HG02885 (cell line): ENCODE data around the gene TRIO.

Experiments
- ATAC-seq: cut with Tn5 transposase; IDR thresholded peaks from one replicate; pipeline ENCODE4 v1.9.1; 2021; ENCODE audit warnings: mild to moderate bottlenecking; ENCODE audit not compliant: unreplicated experiment, poor library complexity

The TRIO gene

DNA sequence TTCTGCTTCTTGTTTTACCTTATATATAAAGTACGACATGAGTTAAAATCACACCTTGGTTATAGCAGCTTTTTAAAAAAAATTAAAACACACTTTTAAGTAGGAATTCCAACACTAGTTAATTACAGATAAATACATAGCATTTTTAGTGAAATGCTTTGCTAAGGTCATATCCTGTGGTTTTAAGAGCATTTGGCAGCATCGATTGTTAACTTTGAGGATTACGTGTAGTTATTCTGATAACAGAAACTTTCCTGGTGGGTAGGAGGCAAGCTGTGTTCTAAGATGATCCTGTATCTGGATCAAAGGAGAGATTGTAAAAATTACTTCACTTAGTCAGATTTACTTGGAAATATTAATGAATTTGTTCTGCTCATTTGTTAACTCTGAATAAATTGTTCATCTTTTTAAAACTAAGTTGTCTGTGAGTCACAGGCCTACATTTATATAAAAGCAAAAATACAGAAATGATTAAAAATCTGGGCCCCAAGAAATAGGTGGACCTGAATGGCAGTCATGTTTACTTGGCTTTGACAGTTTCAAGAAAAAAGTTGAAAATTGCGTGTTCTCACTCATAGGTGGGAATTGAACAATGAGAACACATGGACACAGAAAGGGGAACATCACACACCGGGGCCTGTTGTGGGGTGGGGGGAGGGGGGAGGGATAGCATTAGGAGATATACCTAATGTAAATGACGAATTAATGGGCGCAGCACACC, 58.3 kb downstream of the TRIO start:
- ATAC-seq: no peak

- no peak for ATAC-seq
Measured at GRCh38 chr5:14202462-14202861, 59.3 kb downstream of the TRIO start.

GRCh38 chr5:14204011-14204670, 61.0 kb downstream of the TRIO start:
- no peak for ATAC-seq

- peak; percentile 17 for ATAC-seq
Measured at GRCh38 chr5:14204785-14205321, 61.7 kb downstream of the TRIO start.

DNA sequence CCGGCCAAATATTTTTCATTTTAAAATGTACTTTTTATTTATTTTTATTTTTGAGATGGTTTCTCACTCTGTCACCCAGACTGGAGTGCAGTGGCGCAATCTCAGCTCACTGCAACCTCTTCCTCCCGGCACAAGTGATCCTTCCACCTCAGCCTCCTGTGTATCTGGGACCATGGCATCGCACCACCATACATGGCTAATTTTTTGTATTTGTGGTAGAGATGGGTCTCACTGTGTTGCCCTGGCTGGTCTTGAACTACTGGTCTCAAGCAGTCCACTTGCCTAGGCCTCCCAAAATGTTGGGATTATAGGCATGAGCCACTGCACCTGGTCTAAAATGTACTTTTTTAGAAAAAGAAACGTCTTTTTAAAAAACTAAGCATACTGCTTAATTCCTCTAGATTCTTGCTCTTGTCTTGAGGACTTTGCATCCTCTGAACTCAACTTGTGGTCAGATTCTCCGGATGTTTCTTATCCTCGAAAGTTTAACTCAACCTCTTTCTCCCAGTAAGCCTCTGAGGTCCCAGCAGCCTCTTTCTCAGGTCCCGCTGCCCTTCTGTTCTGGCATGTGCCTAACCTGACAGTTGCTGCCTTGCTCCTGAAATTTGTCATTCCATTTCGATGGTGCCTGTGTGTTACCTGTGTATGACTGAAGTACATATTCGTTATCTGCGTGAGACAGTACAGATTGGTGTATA, 63.0 kb downstream of the TRIO start:
- ATAC-seq: no peak

- ATAC-seq: peak; percentile 31
Measured at GRCh38 chr5:14207428-14207827, 64.3 kb downstream of the TRIO start.

DNA sequence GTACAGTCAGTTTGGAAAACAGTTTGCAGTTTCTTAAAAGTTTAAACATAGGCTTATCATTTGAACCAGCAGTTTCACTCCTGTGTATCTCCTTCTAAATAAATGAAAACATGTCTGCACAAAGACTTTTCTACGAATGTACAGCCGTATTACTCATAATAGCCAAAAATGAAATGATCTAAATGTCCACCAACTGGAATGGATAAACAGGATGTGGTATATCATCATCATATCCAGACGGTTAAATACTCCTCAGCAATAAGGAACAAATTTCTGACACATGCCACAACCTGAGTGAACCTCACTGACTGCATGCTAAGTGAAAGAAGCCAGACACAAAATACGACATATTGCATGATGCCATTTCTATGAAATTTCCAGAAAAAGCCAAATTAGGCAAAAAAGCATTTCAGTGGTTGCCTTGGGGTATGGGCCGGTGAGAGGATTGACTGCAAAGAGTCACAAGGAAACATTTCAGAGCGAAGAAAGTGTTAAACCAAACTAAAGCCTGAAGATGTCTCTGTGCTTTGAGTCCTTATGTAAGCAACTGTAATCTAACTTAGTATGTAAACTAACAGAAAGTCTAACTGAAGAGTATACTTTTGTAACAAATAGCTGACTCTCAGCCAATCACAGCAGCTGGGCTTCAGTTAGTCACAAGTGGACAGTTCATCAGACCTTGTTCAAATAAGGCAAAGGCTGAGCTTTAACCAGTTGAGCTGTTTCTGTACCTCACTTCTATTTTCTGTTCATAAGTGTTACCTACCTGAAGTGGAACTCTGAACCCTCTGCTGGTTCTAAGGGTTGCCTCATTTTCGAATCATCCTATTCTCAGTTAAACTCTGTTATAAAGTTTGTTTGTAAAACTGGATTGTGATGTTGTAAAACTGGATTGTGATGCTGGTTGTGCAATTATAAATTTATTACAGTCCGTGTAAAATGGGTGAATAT, 65.2 kb downstream of the TRIO start:
- peak; percentile 65 for ATAC-seq

GRCh38 chr5:14209222-14209822, 66.2 kb downstream of the TRIO start:
- no peak for ATAC-seq

DNA sequence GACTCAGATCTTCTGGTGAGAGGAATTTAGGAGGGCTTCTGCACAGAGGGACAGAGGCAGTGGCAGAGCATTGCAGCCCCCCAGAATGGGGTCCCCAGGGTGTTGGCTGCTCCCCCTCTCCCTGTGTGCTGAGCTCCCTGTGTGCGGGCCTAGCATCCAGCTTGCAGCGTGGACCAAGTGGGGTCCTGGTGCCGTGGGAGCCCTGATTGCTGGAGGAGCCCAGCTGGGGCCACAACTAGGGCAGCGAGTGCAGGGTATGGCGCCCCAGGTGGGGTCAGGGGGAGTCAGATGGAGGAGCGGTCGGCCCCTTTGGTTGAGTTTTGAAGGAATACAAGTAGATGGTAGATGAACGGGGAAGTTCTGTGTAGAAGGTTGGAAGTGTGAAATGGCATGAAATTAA, 66.7 kb downstream of the TRIO start:
- ATAC-seq: no peak

- no peak for ATAC-seq
Measured at GRCh38 chr5:14210729-14211128, 67.6 kb downstream of the TRIO start.

DNA sequence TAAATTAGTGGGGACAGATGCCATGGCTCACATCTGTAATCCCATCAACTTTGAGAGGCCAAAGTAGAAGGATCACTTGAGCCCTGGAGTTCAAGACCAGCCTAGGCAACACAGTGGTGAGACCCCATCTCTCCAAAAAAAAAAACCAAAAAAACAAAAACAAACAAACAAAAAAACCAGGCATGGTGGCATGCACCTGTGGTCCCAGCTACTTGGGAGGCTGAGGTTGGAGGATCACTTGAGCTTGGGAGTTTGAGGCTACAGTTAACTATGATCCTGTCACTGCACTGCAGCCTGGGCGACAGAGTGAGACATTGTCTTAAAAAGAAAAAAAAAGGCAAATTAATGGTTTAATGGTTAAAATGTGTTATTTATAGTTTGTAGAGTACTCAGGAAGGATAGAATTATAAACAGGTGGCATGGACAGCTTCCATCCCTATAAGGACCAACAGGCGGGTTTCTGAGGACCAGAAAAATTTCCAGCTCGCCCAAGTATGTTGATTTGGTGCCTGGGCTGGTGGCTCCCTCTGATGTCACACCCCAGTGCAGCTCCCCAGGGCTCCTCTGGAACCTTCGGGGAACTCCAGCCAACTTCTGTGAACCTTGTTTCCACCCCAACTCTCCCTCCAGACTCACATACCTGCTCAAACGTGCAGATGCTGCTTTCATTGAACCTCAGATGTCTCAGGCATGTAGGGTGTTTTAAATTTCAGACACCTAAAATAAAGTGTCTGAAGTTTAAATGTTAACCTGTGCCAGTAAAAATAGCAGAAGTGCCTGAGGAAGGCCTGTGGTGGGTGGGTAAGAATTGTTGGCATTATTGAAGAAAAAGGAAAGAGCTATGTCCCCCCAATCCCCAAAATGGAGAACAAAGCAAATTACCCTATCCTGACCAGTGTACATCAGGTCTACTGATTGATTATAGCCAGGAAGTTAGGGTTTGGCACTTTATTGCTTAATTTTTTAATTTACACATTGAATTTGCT, 69.0 kb downstream of the TRIO start:
- ATAC-seq: peak; percentile 34

DNA sequence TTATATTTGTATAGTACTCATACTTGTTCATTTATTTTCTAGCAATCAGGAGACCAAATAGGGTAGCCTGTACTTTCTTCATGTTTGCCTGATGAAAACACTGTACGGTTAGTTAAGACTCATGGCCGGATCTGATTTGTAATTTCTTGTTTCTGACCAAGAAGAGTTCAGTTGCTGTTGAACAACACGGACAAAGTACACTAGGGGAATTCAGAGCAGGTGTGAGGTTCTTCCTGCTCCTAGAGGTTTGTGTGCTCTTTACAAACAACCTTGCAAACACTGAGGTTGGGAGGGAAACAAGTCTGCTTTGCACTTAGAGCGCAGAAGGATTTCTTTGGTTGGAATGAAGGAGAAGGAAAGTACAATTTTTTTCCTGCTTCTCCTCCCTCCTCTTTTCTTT, 69.7 kb downstream of the TRIO start:
- peak; percentile 36 for ATAC-seq

- no peak for ATAC-seq
Measured at GRCh38 chr5:14213253-14213652, 70.1 kb downstream of the TRIO start.

GRCh38 chr5:14213813-14214585, 70.9 kb downstream of the TRIO start:
- ATAC-seq: no peak

DNA sequence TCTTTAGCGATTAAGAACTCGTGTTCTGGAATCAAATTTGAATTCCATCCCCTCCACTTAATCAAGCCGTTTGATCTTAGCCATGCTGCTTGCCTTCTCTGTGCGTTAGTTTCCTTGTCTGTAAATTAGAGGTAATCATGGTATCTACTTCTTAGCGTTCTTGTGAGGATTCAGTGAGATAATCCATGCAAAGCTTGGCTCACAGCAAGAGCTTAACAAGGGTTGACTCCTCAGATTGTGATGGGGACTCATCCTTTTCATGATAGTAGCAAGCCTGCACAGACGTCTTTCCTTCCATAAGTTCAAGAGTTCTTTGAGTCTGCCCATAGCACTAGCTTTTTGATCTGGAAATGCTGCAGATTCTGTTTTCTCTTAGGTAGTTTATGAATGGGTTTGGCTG, 72.8 kb downstream of the TRIO start:
- ATAC-seq: no peak

GRCh38 chr5:14216372-14216771, 73.2 kb downstream of the TRIO start:
- ATAC-seq: no peak

DNA sequence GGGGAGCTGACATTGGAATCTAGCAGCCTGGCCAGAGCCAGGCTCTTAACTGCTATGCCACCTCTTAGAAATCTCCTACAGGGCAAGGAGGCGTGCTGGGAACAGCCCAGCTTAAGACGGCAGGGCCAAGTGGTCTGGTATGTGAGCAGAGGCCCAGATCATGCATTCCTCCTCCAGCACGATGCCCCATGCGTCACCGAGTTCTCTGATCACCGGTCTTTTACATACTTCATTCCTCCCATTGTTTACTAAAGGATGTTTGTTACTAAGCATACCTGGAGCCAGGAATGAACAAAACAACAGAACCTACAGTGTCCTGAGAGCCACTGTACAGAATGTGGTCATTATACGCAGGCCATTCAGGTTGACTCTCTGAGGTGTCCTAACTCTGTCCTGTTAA, 73.8 kb downstream of the TRIO start:
- ATAC-seq: no peak

DNA sequence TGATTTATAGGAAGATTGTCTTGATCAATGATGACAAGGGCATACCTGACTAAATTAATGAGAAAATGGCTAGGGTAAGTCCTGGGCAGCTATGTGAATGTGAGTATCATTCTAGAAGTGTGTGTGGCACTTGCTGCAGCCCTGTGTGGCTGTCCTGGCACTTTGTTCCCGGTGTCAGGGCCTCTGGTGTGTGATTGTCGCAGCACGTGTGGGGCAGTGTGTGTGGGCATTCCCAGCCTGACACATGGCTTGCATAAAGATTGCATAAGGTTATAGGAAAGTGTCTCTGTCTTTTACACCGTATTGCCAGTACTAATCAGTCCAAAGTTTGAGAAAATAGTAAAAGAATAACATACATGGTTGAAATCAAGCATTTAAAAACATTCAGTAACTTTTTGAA, 74.4 kb downstream of the TRIO start:
- ATAC-seq: no peak
